NCI-H526 treated with DMSO at 0.1 percent for 48 hours (cell line): ENCODE data around the gene PEAK3.

Experiments
- DNase-seq: peaks from one replicate; lab custom pipeline; 2025; lab: John Stamatoyannopoulos, UW

The PEAK3 gene

GRCh38 chr19:2315818-2316353 lies 33.9 kb upstream of the PEAK3 start:
- no peak for DNase-seq

- no peak for DNase-seq
Observed at GRCh38 chr19:2315121-2315817, 33.3 kb upstream of the PEAK3 start.

- DNase-seq = no peak
Observed at GRCh38 chr19:2312820-2313501, 31.0 kb upstream of the PEAK3 start.

- no peak for DNase-seq
Observed at GRCh38 chr19:2311093-2311492, 29.1 kb upstream of the PEAK3 start.

- no peak for DNase-seq
Observed at GRCh38 chr19:2309734-2310362, 27.9 kb upstream of the PEAK3 start.

- no peak for DNase-seq
Observed at GRCh38 chr19:2308114-2308556, 26.2 kb upstream of the PEAK3 start, which contains the start of gene LINGO3. TSS of gene LINGO3 (minus strand) at chr19:2308154. CDS start at chr19:2291776, 16,378 bp downstream.

- DNase-seq = no peak
Observed at GRCh38 chr19:2307518-2308012, 25.6 kb upstream of the PEAK3 start.

- no peak for DNase-seq
Observed at GRCh38 chr19:2306971-2307370, 25.0 kb upstream of the PEAK3 start.

GRCh38 chr19:2306281-2306806 lies 24.4 kb upstream of the PEAK3 start:
- no peak for DNase-seq

- DNase-seq = no peak
Observed at GRCh38 chr19:2305452-2306280, 23.7 kb upstream of the PEAK3 start.

- DNase-seq = no peak
Observed at GRCh38 chr19:2303211-2303798, 21.3 kb upstream of the PEAK3 start.

- DNase-seq = no peak
Observed at GRCh38 chr19:2302319-2303210, 20.6 kb upstream of the PEAK3 start.

- DNase-seq = no peak
Observed at GRCh38 chr19:2300533-2300932, 18.6 kb upstream of the PEAK3 start.

GRCh38 chr19:2296141-2296540 lies 14.2 kb upstream of the PEAK3 start:
- no peak for DNase-seq

- no peak for DNase-seq
Observed at GRCh38 chr19:2294687-2295335, 12.8 kb upstream of the PEAK3 start.

GRCh38 chr19:2291185-2291751 lies 9.3 kb upstream of the PEAK3 start:
- no peak for DNase-seq

GRCh38 chr19:2290441-2291184 lies 8.6 kb upstream of the PEAK3 start:
- DNase-seq = no peak

- no peak for DNase-seq
Observed at GRCh38 chr19:2289714-2290435, 7.9 kb upstream of the PEAK3 start.
